DMS153 (cell line): ENCODE data around the gene UBA3.

Source experiments
- DNase-seq: peaks from one replicate; lab custom pipeline; 2025; lab: John Stamatoyannopoulos, UW

The UBA3 gene

GRCh38 chr3:69080233-69080920 is at the start of gene UBA3:
Gene UBA3 (minus strand): TSS chr3:69080365. CDS start chr3:69080353, 12 bp downstream.
- peak; percentile 32 for DNase-seq

GRCh38 chr3:69129531-69129930 is 49.4 kb upstream of the UBA3 start:
- DNase-seq: no peak

GRCh38 chr3:69128509-69128908 is 48.3 kb upstream of the UBA3 start:
- DNase-seq: no peak

- DNase-seq: no peak
These were observed 46.8 kb upstream of the UBA3 start for GRCh38 chr3:69126999-69127398.

GRCh38 chr3:69126216-69126615 is 46.1 kb upstream of the UBA3 start:
- DNase-seq: no peak

- DNase-seq: no peak
These were observed 42.2 kb upstream of the UBA3 start, which contains the start of gene LMOD3 for GRCh38 chr3:69122403-69122802. Gene LMOD3 (minus strand): TSS chr3:69122595. CDS start chr3:69122386, 209 bp downstream.

GRCh38 chr3:69121950-69122349 is 41.8 kb upstream of the UBA3 start:
- DNase-seq: no peak

- no peak for DNase-seq
These were observed 41.3 kb upstream of the UBA3 start for GRCh38 chr3:69121513-69121912.

- DNase-seq: no peak
These were observed 40.8 kb upstream of the UBA3 start for GRCh38 chr3:69120879-69121464.

- no peak for DNase-seq
These were observed 39.5 kb upstream of the UBA3 start for GRCh38 chr3:69119681-69120080.

GRCh38 chr3:69119138-69119537 is 39.0 kb upstream of the UBA3 start:
- no peak for DNase-seq

GRCh38 chr3:69118555-69118954 is 38.4 kb upstream of the UBA3 start:
- no peak for DNase-seq

- DNase-seq: no peak
These were observed 36.7 kb upstream of the UBA3 start for GRCh38 chr3:69116897-69117296.

GRCh38 chr3:69116162-69116561 is 36.0 kb upstream of the UBA3 start:
- DNase-seq: no peak

GRCh38 chr3:69115731-69116130 is 35.6 kb upstream of the UBA3 start:
- no peak for DNase-seq

- DNase-seq: no peak
These were observed 33.4 kb upstream of the UBA3 start for GRCh38 chr3:69113536-69113935.

GRCh38 chr3:69110941-69111546 is 30.9 kb upstream of the UBA3 start:
- no peak for DNase-seq

- DNase-seq: no peak
These were observed 28.6 kb upstream of the UBA3 start for GRCh38 chr3:69108811-69109210.

- no peak for DNase-seq
These were observed 27.7 kb upstream of the UBA3 start for GRCh38 chr3:69107841-69108240.

- no peak for DNase-seq
These were observed 25.2 kb upstream of the UBA3 start for GRCh38 chr3:69105320-69105719.

- no peak for DNase-seq
These were observed 24.4 kb upstream of the UBA3 start for GRCh38 chr3:69104586-69104985.

GRCh38 chr3:69103123-69103522 is 23.0 kb upstream of the UBA3 start:
- DNase-seq: no peak

GRCh38 chr3:69102384-69102783 is 22.2 kb upstream of the UBA3 start:
- DNase-seq: no peak
